GM19238 (cell line): ENCODE measurements around the gene GNG14.
A peak's percentile ranks its signal among the peaks of the same experiment; 100 is the strongest.
"Not testable (repeated sequence)": the region's sequence is repeated elsewhere in the genome, so short reads cannot be mapped to it uniquely, and the experiment has no call there.

Experiments
- DNase-seq: peaks from one replicate; pipeline ENCODE4 v3.0.0; 2011; ENCODE audit warnings: low spot score; ENCODE audit not compliant: insufficient read length

The GNG14 gene

DNA sequence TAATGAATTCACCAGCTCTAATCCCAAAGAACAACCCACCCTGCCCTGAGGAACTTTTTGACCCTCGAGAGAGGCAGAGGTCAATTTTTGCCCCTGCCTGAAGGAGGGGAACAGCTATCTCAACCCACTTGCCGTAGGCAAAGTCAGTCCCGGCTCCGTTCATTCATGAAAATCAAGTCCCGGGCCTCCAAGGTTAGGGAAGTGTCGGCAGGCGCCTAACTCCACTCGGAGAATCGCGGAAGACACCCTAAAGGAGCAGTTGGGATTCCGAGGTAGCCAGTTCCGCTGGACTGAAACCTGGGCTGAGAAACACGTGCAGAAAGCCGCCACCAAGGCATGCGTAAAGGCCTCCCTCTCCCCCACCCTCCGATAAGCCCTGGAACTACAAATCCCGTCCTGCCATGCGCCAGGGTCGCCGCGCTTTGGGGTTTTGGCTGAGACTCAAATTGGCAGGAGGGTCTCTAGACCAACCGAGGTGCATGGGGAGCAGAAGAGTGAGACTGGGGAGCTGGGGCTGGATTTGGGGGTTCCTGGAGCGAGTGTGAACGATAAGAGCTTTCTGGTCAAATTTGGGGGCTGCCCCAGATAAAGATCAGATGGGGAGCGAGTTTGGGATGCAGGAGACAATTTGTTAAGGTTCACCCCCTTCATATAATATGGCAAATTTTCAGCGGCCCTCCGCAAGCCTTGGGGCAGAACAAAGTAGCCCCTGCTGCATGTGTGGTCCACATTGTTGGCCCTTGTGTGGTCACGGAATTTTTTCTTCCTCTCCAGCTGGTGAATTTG lies 36.0 kb downstream of the GNG14 start, which contains the start of gene TNPO2:
Gene TNPO2 (minus strand): TSS at position 292 of the 786 bp plus-strand sequence. CDS start 2,955 bp downstream, outside the sequence.
- peak; percentile 85 for DNase-seq

DNA sequence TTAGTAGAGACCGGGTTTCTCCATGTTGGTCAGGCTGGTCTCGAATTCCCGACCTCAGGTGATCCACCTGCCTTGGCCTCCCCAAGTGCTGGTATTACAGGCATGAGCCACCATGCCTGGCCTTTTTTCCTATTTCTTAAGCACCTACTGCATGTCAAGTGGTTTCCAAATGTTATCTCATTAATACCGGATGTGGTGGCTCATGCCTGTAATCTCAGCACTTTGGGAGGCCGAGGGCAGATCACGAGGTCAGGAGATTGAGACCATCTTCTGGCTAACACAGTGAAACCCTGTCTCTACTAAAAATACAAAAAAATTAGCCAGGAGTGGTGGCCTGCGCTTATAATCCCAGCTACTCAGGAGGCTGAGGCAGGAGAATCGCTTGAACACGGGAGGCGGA lies 37.8 kb downstream of the GNG14 start:
- DNase-seq: not testable (repeated sequence)

- DNase-seq: no peak
These were observed 39.2 kb downstream of the GNG14 start for GRCh38 chr19:12726988-12727316.

- DNase-seq: no peak
These were observed 40.1 kb downstream of the GNG14 start for GRCh38 chr19:12727745-12728433.

- no peak for DNase-seq
These were observed 42.3 kb downstream of the GNG14 start for GRCh38 chr19:12730064-12730463.

- no peak for DNase-seq
These were observed 43.5 kb downstream of the GNG14 start for GRCh38 chr19:12731337-12731736.

DNA sequence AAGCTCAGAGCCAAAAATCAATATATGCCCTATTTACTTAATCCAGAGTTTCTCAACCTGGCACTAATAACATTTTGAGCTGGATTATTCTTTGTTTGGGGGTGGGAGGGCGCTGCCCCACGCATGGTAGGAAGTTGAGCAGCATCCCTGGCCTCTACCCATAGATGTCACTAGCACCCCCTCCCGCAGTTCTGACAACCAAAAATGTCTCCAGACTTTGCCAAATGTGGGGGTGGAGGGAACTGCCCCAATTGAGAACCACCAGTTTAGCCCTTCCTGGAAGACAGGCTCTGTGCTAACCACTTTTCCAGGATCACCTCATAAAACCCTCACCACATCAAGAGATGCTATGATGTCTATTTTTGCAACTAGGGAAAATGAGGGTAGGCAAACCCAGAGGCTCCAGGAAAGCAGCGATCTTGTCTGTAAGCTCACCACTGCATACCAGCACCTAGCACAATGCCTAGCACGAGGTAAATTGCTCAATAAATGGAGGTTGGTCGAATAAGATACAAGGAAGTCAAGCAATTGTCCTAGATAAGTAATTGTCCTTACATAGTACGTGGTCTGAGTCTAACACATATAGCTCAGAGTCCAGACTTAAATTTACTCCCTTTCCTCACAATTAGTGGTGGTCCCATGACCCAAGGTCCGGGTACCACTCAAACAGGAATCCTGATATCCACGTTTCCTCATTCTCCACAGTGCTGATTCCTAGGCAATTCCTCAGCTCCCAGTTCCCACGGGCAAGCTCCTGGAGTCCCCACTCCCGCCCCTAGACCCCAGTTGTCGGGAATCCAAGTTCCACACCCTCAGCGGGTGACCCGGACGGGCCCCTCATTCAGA lies 45.8 kb downstream of the GNG14 start:
- DNase-seq: peak; percentile 65

DNA sequence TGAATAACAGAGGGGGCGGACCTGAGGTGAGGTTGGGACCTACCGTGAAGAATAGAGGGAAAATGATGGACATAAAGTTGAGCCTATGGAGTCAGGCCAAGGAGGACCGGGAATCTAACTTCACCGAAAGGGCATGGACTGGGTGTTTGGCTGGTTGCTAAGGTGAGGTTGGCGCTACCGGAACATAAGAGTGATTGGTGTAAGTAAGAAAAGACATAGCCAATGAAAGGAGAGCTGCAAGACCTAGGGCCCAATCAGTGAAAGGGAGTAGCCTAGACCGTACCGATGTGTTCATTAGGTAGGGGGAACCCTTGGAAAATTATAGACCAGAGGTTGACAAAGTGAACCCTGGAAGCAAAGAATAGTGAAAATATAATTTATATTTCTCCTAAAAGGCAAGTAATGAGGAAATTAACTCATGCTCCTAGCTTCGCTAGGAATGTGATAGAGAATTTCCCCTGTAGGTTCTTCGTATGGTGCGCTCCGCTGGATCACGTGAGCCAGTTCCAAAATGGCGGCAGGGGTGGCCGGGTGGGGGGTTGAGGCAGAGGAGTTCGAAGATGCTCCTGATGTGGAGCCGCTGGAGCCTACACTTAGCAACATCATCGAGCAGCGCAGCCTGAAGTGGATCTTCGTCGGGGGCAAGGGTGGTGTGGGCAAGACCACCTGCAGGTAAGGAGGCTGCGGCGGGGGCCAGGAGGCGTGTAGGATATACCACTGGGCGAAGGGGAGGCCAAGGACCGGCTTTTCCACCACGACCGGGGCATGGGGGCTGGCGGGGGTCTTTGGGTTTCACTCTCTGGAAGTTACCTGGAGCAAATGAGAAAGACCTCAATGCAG lies 49.4 kb downstream of the GNG14 start, which contains the start of gene GET3:
Gene GET3 (plus strand): TSS at position 503 of the 840 bp plus-strand sequence. CDS start 9 bp downstream, at position 512.
- DNase-seq: peak; percentile 94

GRCh38 chr19:12737835-12738351 lies 50.1 kb downstream of the GNG14 start:
- DNase-seq: no peak
